Heart left ventricle (tissue), 16 donors: ENCODE data around the gene C2CD4C. TPM values are rescaled to one million over a fixed set of nuclear protein-coding genes. Genes with fewer than 3 reads are reported as not detected.
A peak's percentile ranks its signal among the peaks of the same experiment; 100 is the strongest.

Experiments used
- ATAC-seq, 4 donors: fragments of 200-7000 bp; cut with Tn5 transposase; one replicate each; pipeline ENCODE4 v1.9.1; 2020 to 2022; ENCODE audit warnings: moderate library complexity in 4 of 4, mild to moderate bottlenecking in 3 of 4, moderate number of reproducible peaks in 1 of 4
- DNase-seq, 5 donors: peaks; one replicate each; pipeline ENCODE4 v3.0.0-alpha.2; 2020
- H3K27ac ChIP-seq, 12 donors: fragments of 200-600 bp; sonication (generic) in 4 of 12; one replicate each; pipeline versions ENCODE4 v1.5.0 to v1.8.0; 2016 to 2022; ENCODE audit warnings: mild to moderate bottlenecking in 2 of 12
- H3K27me3 ChIP-seq, 9 donors: fragments of 200-600 bp; sonication (generic) in 2 of 9; one replicate each; pipeline versions ENCODE4 v1.5.1 to v1.8.0; 2016 to 2022; ENCODE audit warnings: mild to moderate bottlenecking in 3 of 9
- H3K36me3 ChIP-seq, 9 donors: fragments of 200-600 bp; sonication (generic) in 2 of 9; one replicate each; pipeline versions ENCODE4 v1.5.0 to v1.8.0; 2018 to 2022; ENCODE audit warnings: mild to moderate bottlenecking in 2 of 9
- H3K4me1 ChIP-seq, 12 donors: fragments of 200-600 bp; sonication (generic) in 4 of 12; one replicate each; pipeline versions ENCODE4 v1.5.0 to v1.8.0; 2016 to 2022; ENCODE audit warnings: mild to moderate bottlenecking in 3 of 12
- H3K4me3 ChIP-seq, 12 donors: fragments of 200-600 bp; sonication (generic) in 4 of 12; one replicate each; pipeline versions ENCODE4 v1.5.0 to v1.8.0; 2017 to 2022; ENCODE audit warnings: mild to moderate bottlenecking in 9 of 12, moderate library complexity in 4 of 12
- H3K9me3 ChIP-seq, 12 donors: fragments of 200-600 bp; sonication (generic) in 4 of 12; one replicate each; pipeline versions ENCODE4 v1.5.0 to v1.8.0; 2016 to 2022; ENCODE audit warnings: mild to moderate bottlenecking in 1 of 12
- POLR2A ChIP-seq, 2 donors: fragments of 450-650 bp; IDR thresholded peaks; one replicate each; pipeline ENCODE4 v1.6.1; 2017; ENCODE audit warnings: antibody characterized with exemption in 2 of 2, mild to moderate bottlenecking in 2 of 2, moderate library complexity in 2 of 2
- WGBS, 4 donors: extraction: QIAGEN DNeasy Blood & Tissue Kit in 2 of 4; methylation state at CpG; one replicate each; pipeline versions ENCODE4 v1.1.5 to v1.1.7; 2013 to 2018; 5-methylcytosine and 5-hydroxymethylcytosine counted together
- intact Hi-C, 10 donors: fragments of 100-400 bp; cut with DNase I; formaldehyde crosslinking; loops; one replicate each; pipeline versions ENCODE4 v1.11.1 to v1.14.2; 2022
- polyA plus RNA-seq, 2 donors: library from polyadenylated mRNA; stranded (reverse); fragments of 200-250 nt; gene quantifications; one replicate each; pipeline ENCODE4 v1.2.3, GENCODE V29; 2013
- total RNA-seq, 9 donors: library from RNA; depleted of rRNA in 2 of 9; stranded (reverse); fragments of >200 nt in 2 of 9; fragmentation: NEBNext Ultra II Directional in 3 of 9; extraction: Animal tissue kit (Norgen Biotek cat#: 25700) in 3 of 9; gene quantifications; one replicate each; pipeline versions ENCODE4 v1.1.0 to v1.2.4, GENCODE V29; 2016 to 2023
- TF ChIP-seq, protein P1 (sequence below), 12 donors: fragments of 200-600 bp; sonication (generic) in 4 of 12; IDR thresholded peaks; one replicate each; pipeline versions ENCODE4 v1.5.0 to v1.8.0; 2018 to 2022; ENCODE audit warnings: antibody characterized with exemption in 12 of 12, mild to moderate bottlenecking in 5 of 12
- donor health status: ischemic (EF 13 %, LVEDD 7.1; RV severe dilation, severe dysfunction).
- donor health status: healthy with polysubstance abuse.
- donor health status: DM: no; HTN: yes; CAD: no.
- donor health status: DM: no; HTN: no; CAD: no.
- donor health status: ischemic (EF 25% LVEDD 6.9; RV normal size, moderate dysfunction).
- donor health status: ischemic (EF 25% LVEDD 5.7; RV mildly dilated, moderate dysfunction).
- donor health status: healthy.
- donor health status: DM: yes; HTN: yes; CAD: no.
- donor health status: ischemic (EF 35%, LVEDD 5.7; RV mildly dilated, moderate dysfunction).
- donor health status: nonischemic (EF 11% LVEDD 7.7; RV severe dilation, severe dysfunction).
- donor health status: DM: yes; HTN: yes; CAD: no.
- donor health status: PGD.
- donor health status: ischemic (EF 29% LVEDD 5.4; RV normal size, mild dysfunction).
- donor health status: nonischemic (EF 23%, LVEDD 6.1; RV moderate dilation, normal function).

C2CD4C gene
- total and polyA plus RNA-seq, 11 donors = 0.12 to 2.2 (median 1.3) TPM

DNA sequence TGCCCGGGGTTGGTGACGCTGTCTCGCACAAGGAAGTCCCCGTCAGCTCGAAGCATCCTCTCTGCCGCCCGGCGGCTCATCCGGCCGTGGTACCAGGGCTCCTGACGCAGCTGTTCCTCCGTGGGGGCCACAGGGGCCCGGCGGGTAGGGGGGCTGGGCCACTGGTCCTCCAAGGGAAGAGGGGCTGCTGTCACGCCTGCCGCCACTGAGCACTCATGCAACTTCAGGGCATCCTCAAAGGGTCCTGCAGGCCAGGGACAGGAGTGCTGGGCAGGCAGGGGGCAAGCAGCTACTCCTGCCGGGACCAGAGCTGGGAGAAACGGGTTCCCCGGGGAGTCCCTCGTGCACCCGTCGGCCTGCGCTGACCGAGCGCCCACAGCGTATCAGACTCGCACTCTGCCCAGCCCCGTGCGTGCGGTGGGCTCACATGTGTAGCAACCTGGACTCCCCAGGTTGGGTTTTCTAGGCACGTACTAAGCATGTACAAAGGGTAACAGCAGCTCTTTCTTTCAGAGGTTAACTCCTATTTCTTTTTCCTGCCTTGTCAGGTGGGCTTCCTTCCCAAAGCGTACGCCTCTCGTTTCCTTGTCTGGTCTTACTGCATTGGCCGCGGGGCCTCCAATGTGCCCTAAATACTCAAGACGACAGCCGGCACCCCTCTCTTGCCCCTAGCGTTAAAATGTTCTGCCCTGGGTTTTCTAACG, 13.4 kb upstream of the C2CD4C start:
- intact Hi-C loops = no loop called here
- no peaks in the 10 kb centered on the region for H3K9me3 ChIP-seq
- H3K27ac ChIP-seq = no peak overlapping the region
- TF ChIP-seq POLR2A (IDR thresholded peaks at IDR 0.05) = no peak
- TF ChIP-seq, protein P1, sequence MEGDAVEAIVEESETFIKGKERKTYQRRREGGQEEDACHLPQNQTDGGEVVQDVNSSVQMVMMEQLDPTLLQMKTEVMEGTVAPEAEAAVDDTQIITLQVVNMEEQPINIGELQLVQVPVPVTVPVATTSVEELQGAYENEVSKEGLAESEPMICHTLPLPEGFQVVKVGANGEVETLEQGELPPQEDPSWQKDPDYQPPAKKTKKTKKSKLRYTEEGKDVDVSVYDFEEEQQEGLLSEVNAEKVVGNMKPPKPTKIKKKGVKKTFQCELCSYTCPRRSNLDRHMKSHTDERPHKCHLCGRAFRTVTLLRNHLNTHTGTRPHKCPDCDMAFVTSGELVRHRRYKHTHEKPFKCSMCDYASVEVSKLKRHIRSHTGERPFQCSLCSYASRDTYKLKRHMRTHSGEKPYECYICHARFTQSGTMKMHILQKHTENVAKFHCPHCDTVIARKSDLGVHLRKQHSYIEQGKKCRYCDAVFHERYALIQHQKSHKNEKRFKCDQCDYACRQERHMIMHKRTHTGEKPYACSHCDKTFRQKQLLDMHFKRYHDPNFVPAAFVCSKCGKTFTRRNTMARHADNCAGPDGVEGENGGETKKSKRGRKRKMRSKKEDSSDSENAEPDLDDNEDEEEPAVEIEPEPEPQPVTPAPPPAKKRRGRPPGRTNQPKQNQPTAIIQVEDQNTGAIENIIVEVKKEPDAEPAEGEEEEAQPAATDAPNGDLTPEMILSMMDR (IDR thresholded peaks at IDR 0.05) = no peak
- DNase-seq = peak in 1 of 5 donors; percentile 20
- peaks cover 0 to 22% (median 0%) of the 10 kb centered on the region in 9 donors for H3K36me3 ChIP-seq
- 82 to 91% (median 87%) methylated on average over 25 to 40 of the region's 40 CpGs for WGBS, 4 donors
- H3K4me1 ChIP-seq = peaks cover 0 to 17% (median 2%) of the 10 kb centered on the region in 12 donors
- ATAC-seq = peak in 1 of 4 donors; percentile 9
- no peak overlapping the region for H3K4me3 ChIP-seq
- no peaks in the 10 kb centered on the region for H3K27me3 ChIP-seq

- 82 to 90% (median 87%) methylated on average over 21 to 31 of the region's 31 CpGs for WGBS, 4 donors
- peaks cover 0 to 22% (median 0%) of the 10 kb centered on the region in 9 donors for H3K36me3 ChIP-seq
- intact Hi-C loops = no loop called here
- H3K27me3 ChIP-seq = no peaks in the 10 kb centered on the region
- H3K9me3 ChIP-seq = no peaks in the 10 kb centered on the region
- H3K4me1 ChIP-seq = peaks cover 0 to 17% (median 0%) of the 10 kb centered on the region in 12 donors
- peak in 1 of 5 donors; percentile 51 for DNase-seq
- ATAC-seq = no peak
- peak overlapping the region in 3 of 12 donors; percentile 39 to 55 (median 45) for H3K27ac ChIP-seq
- H3K4me3 ChIP-seq = peak overlapping the region in 3 of 12 donors; percentile 6 to 16 (median 10)
- TF ChIP-seq, protein P1 (IDR thresholded peaks at IDR 0.05) = no peak
- TF ChIP-seq POLR2A (IDR thresholded peaks at IDR 0.05) = no peak
Observed at GRCh38 chr19:419721-420515, 11.0 kb upstream of the C2CD4C start.

DNA sequence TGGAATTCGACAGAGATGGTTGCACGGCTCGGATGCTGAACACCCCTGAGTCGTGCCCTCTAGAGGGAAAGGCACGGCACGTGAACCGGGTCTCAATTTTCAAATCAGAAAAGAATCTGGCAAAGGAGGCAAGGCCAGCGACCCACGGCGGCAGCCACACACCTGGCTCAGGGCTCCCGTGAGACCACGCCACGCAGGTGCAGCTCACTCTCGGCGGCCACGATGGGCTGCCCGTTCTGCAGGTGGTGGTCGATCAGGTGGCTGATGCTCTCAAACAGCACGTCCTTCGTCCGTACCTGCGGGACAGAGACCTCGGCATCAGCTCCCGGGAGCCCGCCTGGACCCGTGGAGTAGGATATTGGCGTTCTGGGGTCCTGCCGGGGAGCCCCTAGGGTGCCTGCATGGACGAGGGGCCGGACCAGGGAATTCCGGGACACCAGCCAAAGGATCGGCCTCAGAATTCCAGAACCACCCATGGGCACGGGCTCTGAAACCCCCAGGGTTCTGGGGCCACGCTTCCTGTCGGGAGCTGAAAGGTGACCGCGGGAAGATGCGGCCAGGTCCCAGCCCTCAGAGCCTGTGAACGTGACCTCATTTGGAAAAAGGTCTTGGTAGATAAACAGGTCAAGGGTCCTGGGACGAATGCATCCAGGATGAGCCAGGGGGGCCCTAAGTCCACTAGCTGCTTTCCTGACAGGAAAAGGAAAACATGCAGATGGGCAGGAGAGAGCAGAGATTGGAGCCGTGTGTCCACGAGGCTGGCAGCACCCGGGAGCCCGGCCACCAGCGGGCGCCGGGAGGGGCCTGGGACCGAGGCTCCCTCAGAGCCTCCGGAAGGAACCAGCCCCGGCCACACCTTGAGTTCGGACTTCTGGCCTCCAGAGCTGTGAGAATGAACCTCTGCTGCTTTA, 10.1 kb upstream of the C2CD4C start:
- intact Hi-C loops = no loop called here
- Histone ChIP-seq H3K4me3 (no peak overlapping the region), H3K36me3 (peaks cover 0 to 14% (median 0%) of the 10 kb centered on the region in 9 donors), H3K27me3 (no peaks in the 10 kb centered on the region), H3K27ac (peak overlapping the region in 5 of 12 donors; percentile 20 to 55 (median 39)), H3K9me3 (no peaks in the 10 kb centered on the region), H3K4me1 (peaks cover 0 to 17% (median 0%) of the 10 kb centered on the region in 12 donors)
- 75 to 82% (median 80%) methylated on average over 43 to 51 of the region's 51 CpGs for WGBS, 4 donors
- ATAC-seq = peak in 3 of 4 donors; percentile 45 to 84 (median 55)
- TF ChIP-seq POLR2A (IDR thresholded peaks at IDR 0.05) = no peak
- TF ChIP-seq, protein P1 (IDR thresholded peaks at IDR 0.05) = no peak
- peak in 2 of 5 donors; percentile 51 to 61 for DNase-seq
